Retina (tissue), 1 donor: ENCODE data around the gene ACOX2.

ENCODE experiments used
- DNase-seq: peaks from one replicate; pipeline ENCODE4 v3.0.0-alpha.2; 2016

The ACOX2 gene

GRCh38 chr3:58566398-58567250, 29.6 kb upstream of the ACOX2 start:
- DNase-seq, result no peak

DNA sequence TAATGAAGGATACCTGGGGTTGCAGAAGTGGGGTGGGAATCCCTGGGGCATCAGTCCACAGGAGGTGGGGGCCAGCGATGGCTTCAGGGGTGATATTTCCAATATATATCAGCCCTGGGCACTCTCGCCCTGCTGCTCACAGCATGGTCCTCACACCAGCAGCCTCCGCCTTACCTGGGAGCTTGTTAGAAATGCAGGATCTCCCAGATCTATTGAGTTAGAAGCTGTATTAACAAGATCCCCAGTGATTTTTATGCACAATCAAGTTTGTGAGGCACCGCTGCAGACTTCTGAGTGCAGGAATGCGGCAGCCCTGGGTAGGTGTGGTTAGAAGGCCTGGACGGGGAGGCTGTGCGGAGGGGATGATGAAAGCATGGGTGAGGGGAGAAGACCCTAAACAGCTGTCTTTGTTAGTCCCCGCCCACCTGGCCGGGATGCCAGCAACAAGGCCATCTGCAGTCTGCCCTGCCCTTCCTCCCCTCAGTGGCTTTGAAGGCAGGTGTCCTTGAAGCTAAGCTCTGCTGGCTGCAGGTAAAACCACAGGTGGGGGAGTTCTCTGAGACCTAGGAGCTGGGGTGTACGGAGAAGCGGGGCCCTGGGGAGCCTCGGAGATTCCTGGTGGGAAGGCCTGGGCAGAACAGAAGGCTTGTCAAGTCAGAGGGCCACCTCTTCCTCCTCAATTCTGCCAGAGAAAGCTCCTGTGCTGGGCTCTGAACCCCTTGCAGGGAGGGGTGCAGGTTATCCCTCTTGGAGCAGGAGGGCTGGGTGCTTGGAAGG, 28.8 kb upstream of the ACOX2 start:
- DNase-seq, result no peak

DNA sequence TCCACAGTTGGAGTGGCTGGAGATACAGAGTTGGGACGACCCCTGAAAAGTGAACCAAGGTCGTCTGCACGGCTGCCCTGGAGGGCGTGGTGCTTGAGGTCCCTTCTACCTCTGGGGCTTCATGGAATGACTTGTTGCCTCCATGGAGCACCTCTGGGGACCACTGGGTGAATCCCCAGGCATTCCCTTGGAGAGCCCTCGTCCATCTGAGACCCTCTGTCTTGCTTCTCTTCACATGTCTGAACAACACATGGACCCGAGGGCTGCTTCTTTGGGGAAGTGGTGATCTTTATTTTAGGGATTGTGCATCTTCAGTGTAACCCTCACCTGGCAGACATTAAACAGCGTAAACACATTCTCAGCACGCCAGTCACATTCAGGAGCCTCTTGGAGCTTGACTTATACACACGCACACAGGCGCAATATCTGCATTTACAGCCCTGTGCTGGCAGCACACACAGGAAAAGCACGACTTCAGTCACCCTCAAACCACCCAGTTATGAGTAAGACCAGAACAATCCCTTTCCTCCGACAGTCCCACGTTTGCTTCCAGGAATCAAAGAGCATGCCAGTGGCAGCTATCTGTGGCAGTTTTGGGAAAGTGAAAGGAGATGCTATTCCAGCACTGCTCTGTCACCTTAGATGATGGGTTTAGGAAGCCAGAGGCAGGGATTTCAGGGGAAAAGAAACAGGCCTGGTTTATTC, 27.6 kb upstream of the ACOX2 start:
- no peak for DNase-seq

DNA sequence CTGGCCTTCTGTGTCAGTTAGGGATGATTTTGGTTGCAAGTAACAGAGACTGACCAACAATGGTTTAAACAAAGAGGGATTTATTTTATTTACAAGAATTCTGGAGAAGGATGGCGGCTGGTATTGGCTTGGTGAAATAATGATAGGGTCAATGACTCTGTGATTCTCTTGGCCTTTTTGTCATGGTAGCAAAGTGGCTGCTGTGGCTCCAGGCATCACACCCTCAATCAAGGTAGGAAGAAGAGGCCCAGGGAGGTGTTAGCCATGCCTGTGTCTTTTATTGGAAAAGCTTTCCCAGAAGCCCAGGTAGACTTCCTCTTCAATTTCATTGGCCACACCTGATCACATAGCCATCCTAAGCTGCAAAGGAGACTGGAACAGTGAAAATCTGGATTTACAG, 27.1 kb upstream of the ACOX2 start:
- DNase-seq, result no peak

DNA sequence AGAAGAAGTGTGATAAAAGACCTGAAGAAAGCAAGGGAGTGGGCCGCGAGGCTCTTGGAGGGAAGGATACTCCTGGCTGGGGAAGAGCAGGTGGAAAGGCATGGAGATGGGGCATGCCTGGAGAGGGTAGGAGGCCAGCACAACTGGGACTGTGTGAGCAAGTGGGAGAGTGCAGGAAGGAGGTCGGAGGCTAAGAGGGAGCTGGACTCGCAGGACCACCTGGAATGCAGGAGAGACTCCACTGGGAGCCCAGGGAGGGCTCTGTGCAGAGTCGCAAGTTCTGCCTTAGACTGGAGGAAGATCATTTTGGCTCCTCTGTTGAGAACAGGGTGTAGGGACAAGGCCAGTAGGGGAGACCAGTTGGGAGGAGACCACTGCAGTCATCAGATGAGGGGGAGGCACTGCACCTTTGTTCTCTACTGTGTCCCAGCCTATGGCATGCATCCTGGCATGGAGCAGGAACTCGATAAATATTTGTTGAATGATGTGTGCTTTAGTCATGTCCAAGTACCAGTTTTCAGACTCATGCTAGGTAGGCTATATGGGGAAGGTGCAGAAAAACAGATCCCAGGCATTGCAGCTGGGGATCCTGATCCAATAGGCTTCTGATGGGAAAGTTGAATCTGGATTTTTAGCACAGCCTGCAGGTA, 26.5 kb upstream of the ACOX2 start:
- DNase-seq, result no peak

- DNase-seq, result no peak
These were observed 25.5 kb upstream of the ACOX2 start for GRCh38 chr3:58562498-58562897.

GRCh38 chr3:58560771-58561311, 23.9 kb upstream of the ACOX2 start:
- DNase-seq, result no peak

- no peak for DNase-seq
These were observed 22.6 kb upstream of the ACOX2 start for GRCh38 chr3:58559586-58559985.

DNA sequence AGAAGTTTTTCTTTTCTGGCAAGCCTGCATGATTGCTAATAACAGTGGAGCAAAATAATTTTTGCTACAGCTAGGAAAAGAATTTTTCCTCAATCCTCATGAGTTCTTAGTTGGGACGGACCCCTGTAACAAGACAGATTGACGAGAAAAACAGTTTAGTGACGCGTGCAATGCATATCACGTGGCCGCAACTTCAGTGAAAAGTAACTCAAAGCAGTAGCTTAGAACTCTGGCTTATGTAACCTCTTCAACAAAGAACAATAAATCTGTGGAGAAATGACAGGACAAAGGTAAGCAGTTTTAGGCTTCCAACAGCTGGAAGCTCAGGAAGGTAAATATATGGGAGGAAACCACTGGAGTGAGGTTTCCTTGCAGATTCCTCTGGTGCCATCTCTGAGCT, 20.5 kb upstream of the ACOX2 start:
- DNase-seq, result no peak

DNA sequence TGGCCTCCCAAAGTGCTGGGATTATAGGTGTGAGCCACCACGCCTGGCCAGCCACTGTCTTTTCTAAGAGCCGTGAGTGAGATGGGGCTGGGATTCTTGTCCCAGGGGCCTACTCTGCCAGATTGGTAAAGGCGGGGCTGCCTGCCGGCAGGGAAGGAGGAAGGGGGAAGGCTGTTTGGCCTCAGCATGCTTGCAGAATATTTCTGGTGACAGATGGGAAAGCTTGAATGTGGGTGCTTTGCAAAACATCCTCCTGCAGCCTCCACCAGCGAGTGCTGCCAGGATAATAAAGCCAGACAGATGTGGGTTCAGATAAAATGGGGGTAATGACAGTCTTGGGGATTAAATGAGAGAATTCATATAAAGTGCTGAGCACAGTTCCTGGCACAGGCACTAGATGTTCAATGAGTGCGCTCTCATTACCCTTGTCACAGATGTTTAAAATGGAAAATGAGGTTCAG, 19.8 kb upstream of the ACOX2 start:
- no peak for DNase-seq

- DNase-seq, result no peak
These were observed 19.0 kb upstream of the ACOX2 start for GRCh38 chr3:58556001-58556400.

DNA sequence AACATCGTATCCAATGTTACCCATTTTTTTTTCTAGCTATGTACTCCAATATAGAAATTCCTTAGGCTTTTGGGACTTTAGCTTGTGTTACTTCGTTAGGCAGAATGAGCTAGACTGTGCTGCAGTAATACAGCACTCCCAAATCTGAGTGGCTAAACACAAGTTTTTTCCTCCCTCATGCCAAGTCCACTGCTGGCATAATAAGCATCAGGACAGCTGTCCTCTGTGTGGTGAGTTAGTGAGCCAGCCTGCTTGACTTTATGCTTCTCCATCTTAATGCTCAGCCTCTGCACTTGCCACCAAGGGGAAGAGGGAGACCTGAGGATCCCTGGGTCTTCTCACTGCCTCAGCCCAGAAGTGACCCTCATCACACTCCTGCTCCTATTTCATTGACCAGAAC, 18.2 kb upstream of the ACOX2 start:
- DNase-seq, result no peak

- DNase-seq, result no peak
These were observed 16.0 kb upstream of the ACOX2 start for GRCh38 chr3:58553003-58553402.

DNA sequence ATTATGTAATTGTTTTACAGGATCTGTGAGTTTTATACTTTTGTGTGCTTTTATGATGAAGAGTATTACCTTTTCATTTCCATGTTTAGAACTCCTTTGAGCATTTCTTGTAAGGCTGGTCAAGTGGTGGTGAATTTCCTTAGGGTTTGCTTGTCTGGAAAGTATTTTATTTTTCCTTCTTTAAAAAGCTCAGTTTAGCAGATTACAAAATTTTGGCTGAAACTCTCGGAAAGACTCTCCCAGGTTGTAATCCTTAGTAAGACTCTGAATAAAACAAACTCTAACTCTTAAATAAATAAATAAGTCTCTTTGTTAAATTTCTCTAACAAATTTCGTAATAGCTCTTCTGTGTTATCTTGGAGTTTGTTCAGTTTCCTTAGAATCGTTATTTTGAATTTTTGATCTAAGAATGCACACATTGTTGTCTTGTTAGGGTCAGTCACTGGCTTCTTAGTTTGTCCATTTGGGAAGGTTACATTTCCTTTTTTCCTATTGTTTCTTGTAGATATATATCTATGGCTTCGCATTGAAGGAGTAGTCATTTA, 14.7 kb upstream of the ACOX2 start:
- no peak for DNase-seq

DNA sequence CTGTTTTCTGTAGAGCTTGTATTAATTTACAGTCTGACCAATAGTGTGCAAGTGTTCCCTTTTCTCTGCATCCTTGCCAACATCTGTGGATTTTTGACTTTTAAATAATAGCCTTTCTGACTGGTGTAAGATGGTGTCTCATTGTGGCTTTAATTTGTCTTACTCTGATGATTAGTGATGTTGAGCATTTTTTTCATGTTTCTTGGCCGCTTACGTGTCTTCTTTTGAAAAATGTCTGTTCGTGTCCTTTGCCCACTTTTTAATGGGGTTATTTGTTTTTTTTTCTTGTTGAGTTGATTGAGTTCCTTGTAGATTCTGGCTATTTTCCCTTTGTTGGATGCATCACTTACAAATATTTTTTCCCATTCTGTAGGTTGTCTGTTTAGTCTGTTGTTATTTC, 7.6 kb upstream of the ACOX2 start:
- DNase-seq, result no peak

GRCh38 chr3:58540176-58540858, 3.3 kb upstream of the ACOX2 start:
- DNase-seq, result no peak

DNA sequence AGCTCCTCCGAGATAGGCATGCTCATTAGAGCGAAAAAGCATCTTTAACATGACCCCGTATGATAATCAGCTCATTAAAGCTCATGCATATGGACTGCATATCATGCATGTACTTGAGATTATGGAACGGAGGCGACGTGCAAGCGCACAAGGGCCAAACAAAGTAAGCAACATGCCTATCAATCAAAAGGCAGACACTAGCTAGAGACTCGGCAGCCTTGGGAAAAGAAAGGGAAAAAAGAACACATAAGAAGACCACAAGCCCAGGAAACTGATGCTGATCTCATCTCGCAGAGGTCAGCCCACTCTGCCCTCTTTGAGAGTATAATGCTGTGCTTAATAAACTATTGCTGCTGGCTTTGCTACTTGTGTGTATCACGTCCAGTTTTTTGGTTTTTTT, 2.6 kb upstream of the ACOX2 start:
- no peak for DNase-seq

DNA sequence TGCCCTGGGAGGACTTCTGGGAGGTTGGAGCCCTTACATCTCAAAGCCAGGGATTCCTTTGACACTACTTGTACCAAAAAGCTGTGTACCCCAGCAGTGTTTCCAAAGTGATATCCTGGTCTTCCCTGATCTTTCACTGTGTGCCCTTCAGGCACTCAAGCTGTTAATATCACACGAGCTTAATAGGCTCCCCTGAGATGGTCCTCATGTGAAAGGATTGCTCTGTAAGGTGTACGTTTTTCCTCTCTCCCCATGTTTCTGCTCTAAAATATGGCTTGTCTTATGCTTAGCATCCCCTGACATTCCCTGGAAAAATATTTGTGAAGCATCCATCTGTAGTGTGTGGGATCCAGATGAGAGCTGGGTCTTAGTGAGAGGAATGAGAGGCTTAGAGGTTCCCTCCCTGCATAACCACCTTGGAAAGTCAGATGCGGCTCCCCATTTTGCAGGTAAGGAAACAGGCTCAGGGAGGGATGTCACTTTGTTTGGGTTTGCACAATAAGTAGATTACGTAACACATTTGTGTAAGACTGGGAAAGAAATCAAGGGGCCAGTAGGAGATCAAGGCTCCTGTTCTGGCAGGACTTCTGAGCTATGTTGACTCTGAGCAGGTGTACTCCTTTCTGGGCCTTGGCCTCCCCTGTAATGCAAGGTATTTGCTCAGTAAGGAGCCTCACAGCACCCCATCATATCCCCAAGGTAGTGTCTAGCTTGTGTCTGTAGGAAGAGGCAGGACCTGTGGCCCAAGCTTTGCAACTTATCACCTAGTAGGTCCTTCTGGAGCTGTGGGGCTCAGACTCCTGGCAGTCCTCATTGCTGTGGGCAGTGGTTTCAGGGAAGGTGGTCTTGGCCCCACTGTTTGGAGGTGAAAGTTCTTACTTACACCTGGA, 667 bp upstream of the ACOX2 start:
- no peak for DNase-seq

- no peak for DNase-seq
These were observed 1.2 kb downstream of the ACOX2 start for GRCh38 chr3:58535531-58536500.
